ENCODE data around the gene TSLP. TPM values are rescaled to one million over a fixed set of nuclear protein-coding genes. Genes with fewer than 3 reads are reported as not detected.

TSLP gene
- total and polyA plus RNA-seq, 4 donors, result 0.60 to 2.0 (median 1.1) TPM

- 22 to 39% methylated on average over 1 of the region's 1 CpG for WGBS, 2 donors
- Histone ChIP-seq H3K4me3 (no peak overlapping the region), H3K9ac (ENCODE audit: insufficient read depth in 1 of 2, low read length in 2 of 2) (no peak overlapping the region), H3K36me3 (ENCODE audit: control insufficient read depth in 4 of 4, insufficient read depth in 4 of 4, low read length in 4 of 4) (no peaks in the 10 kb centered on the region), H3K27ac (ENCODE audit: low read depth in 1 of 2, low read length in 1 of 2) (no peak overlapping the region), H3K4me1 (ENCODE audit: control insufficient read depth in 5 of 5, insufficient read depth in 5 of 5, low read length in 5 of 5) (peaks cover 0 to 14% (median 0%) of the 10 kb centered on the region in 5 donors), H3K27me3 (ENCODE audit: control insufficient read depth in 3 of 3, insufficient read depth in 3 of 3, low read length in 2 of 3) (peaks cover 0 to 46% (median 23%) of the 10 kb centered on the region in 3 donors), H3K9me3 (ENCODE audit: control insufficient read depth in 4 of 4, insufficient read depth in 3 of 4, low read length in 3 of 4) (no peaks in the 10 kb centered on the region)
- DNase-seq (no peak), ATAC-seq (ENCODE audit: insufficient read depth, low FRiP score) (no peak)
- no peak for TF ChIP-seq CTCF (IDR thresholded peaks at IDR 0.05; ENCODE audit: control extremely low read depth, extremely low read depth)
These were observed 4.6 kb downstream of the TSLP start for GRCh38 chr5:111076091-111076490.

GRCh38 chr5:111077678-111078077 lies 6.2 kb downstream of the TSLP start:
- no peak for TF ChIP-seq CTCF (IDR thresholded peaks at IDR 0.05; ENCODE audit: control extremely low read depth, extremely low read depth)
- Histone ChIP-seq H3K9ac (ENCODE audit: insufficient read depth in 1 of 2, low read length in 2 of 2) (no peak overlapping the region), H3K4me1 (ENCODE audit: control insufficient read depth in 5 of 5, insufficient read depth in 5 of 5, low read length in 5 of 5) (peaks cover 0 to 12% (median 0%) of the 10 kb centered on the region in 5 donors), H3K9me3 (ENCODE audit: control insufficient read depth in 4 of 4, insufficient read depth in 3 of 4, low read length in 3 of 4) (no peaks in the 10 kb centered on the region), H3K27ac (ENCODE audit: low read depth in 1 of 2, low read length in 1 of 2) (no peak overlapping the region), H3K27me3 (ENCODE audit: control insufficient read depth in 3 of 3, insufficient read depth in 3 of 3, low read length in 2 of 3) (peaks cover 0 to 30% (median 9%) of the 10 kb centered on the region in 3 donors), H3K36me3 (ENCODE audit: control insufficient read depth in 4 of 4, insufficient read depth in 4 of 4, low read length in 4 of 4) (no peaks in the 10 kb centered on the region), H3K4me3 (no peak overlapping the region)
- 35 to 63% methylated on average over 2 of the region's 2 CpGs for WGBS, 2 donors
- no peak for ATAC-seq (ENCODE audit: insufficient read depth, low FRiP score)
- DNase-seq, result no peak

GRCh38 chr5:111079846-111080245 lies 8.3 kb downstream of the TSLP start:
- H3K4me1 ChIP-seq (ENCODE audit: control insufficient read depth in 5 of 5, insufficient read depth in 5 of 5, low read length in 5 of 5), result peaks cover 0 to 2% (median 0%) of the 10 kb centered on the region in 5 donors
- H3K9me3 ChIP-seq (ENCODE audit: control insufficient read depth in 4 of 4, insufficient read depth in 3 of 4, low read length in 3 of 4), result no peaks in the 10 kb centered on the region
- TF ChIP-seq CTCF (IDR thresholded peaks at IDR 0.05; ENCODE audit: control extremely low read depth, extremely low read depth), result no peak
- ATAC-seq (ENCODE audit: insufficient read depth, low FRiP score) (no peak), DNase-seq (no peak)
- H3K27ac ChIP-seq (ENCODE audit: low read depth in 1 of 2, low read length in 1 of 2), result no peak overlapping the region
- WGBS, 2 donors, result 95 to 96% methylated on average over 1 of the region's 1 CpG
- H3K36me3 ChIP-seq (ENCODE audit: control insufficient read depth in 4 of 4, insufficient read depth in 4 of 4, low read length in 4 of 4), result no peaks in the 10 kb centered on the region
- peaks cover 0 to 16% (median under 1%) of the 10 kb centered on the region in 3 donors for H3K27me3 ChIP-seq (ENCODE audit: control insufficient read depth in 3 of 3, insufficient read depth in 3 of 3, low read length in 2 of 3)
- H3K4me3 ChIP-seq, result no peak overlapping the region
- no peak overlapping the region for H3K9ac ChIP-seq (ENCODE audit: insufficient read depth in 1 of 2, low read length in 2 of 2)

- 28 to 43% methylated on average over 7 of the region's 7 CpGs for WGBS, 2 donors
- Histone ChIP-seq H3K9ac (ENCODE audit: insufficient read depth in 1 of 2, low read length in 2 of 2) (no peak overlapping the region), H3K4me1 (ENCODE audit: control insufficient read depth in 5 of 5, insufficient read depth in 5 of 5, low read length in 5 of 5) (peaks cover 0 to 2% (median 0%) of the 10 kb centered on the region in 5 donors), H3K4me3 (no peak overlapping the region), H3K27ac (ENCODE audit: low read depth in 1 of 2, low read length in 1 of 2) (no peak overlapping the region), H3K9me3 (ENCODE audit: control insufficient read depth in 4 of 4, insufficient read depth in 3 of 4, low read length in 3 of 4) (no peaks in the 10 kb centered on the region), H3K27me3 (ENCODE audit: control insufficient read depth in 3 of 3, insufficient read depth in 3 of 3, low read length in 2 of 3) (no peaks in the 10 kb centered on the region), H3K36me3 (ENCODE audit: control insufficient read depth in 4 of 4, insufficient read depth in 4 of 4, low read length in 4 of 4) (no peaks in the 10 kb centered on the region)
- ATAC-seq (ENCODE audit: insufficient read depth, low FRiP score), result no peak
- TF ChIP-seq CTCF (IDR thresholded peaks at IDR 0.05; ENCODE audit: control extremely low read depth, extremely low read depth), result no peak
- DNase-seq, result no peak
These were observed 11.8 kb downstream of the TSLP start for GRCh38 chr5:111083323-111083722.
